A549 (cell line): ENCODE data around the gene CHSY3. TPM values are rescaled to one million over a fixed set of nuclear protein-coding genes. Genes with fewer than 3 reads are reported as not detected.

Experiments
- ATAC-seq, 2 experiments: fragments of 200-7000 bp in 1 of 2; fragments of >200 bp in 1 of 2; cut with Nextera tagmentation in 1 of 2; cut with Tn5 transposase in 1 of 2; 3 replicates each; pipeline versions ENCODE4 v1.8.0 to v1.9.1; 2018 to 2020; ENCODE audit warnings: mild to moderate bottlenecking in 1 of 2, moderate library complexity in 1 of 2
- CTCF ChIA-PET: fragments of 300-600 bp; sonication (Branson Sonifier 250); formaldehyde crosslinking; extraction: SDS; loops from one replicate; lab custom pipeline; 2021; ENCODE audit warnings: antibody characterized with exemption, inconsistent platforms; lab: Yijun Ruan, JAX
- POLR2A ChIA-PET: fragments of 350-600 bp; formaldehyde crosslinking; extraction: SDS; loops from one replicate; lab custom pipeline; 2021; ENCODE audit warnings: antibody characterized with exemption, inconsistent platforms; lab: Yijun Ruan, JAX
- DNase-seq, 2 experiments: peaks; one replicate each; pipeline versions ENCODE4 v3.0.0 to v3.0.0-alpha.2; 2011 to 2016; ENCODE audit warnings: low read depth in 1 of 2, low spot score in 1 of 2
- FAIRE-seq: peaks from 2 replicates; lab custom pipeline; 2011; peaks lifted over from hg19 to GRCh38; lab: Jason Lieb, UNC
- H3K27ac ChIP-seq, 2 experiments: fragments of >200 bp; sonication (Bioruptor Twin); formaldehyde crosslinking; 3 replicates each; pipeline ENCODE4 v1.5.1; 2016 to 2017
- H3K4me1 ChIP-seq: fragments of >200 bp; sonication (Bioruptor Twin); formaldehyde crosslinking; 3 replicates; pipeline ENCODE4 v1.6.1; 2016
- H3K4me2 ChIP-seq: fragments of >200 bp; sonication (Bioruptor Twin); formaldehyde crosslinking; 3 replicates; pipeline ENCODE4 v1.6.1; 2016
- H3K4me3 ChIP-seq: fragments of >200 bp; sonication (Bioruptor Twin); formaldehyde crosslinking; 3 replicates; pipeline ENCODE4 v1.5.1; 2016
- H3K9me3 ChIP-seq: fragments of >200 bp; sonication (Bioruptor Twin); formaldehyde crosslinking; 3 replicates; pipeline ENCODE4 v1.6.1; 2016
- CTCF ChIP-seq: fragments of >200 bp; sonication (Bioruptor Twin); formaldehyde crosslinking; IDR thresholded peaks from 3 replicates; pipeline ENCODE4 v1.5.1; 2016
- EP300 ChIP-seq, 2 experiments: fragments of >200 bp; sonication (Bioruptor Twin); formaldehyde crosslinking; IDR thresholded peaks; 2 replicates in 1 of 2; 3 replicates in 1 of 2; pipeline ENCODE4 v1.6.1; 2016 to 2017
- ESRRA ChIP-seq: fragments of 150-350 bp; IDR thresholded peaks from 2 replicates; pipeline ENCODE4 v1.6.1; 2014; ENCODE audit warnings: mild to moderate bottlenecking, low read length, borderline replicate concordance
- KDM1A ChIP-seq: fragments of 200-600 bp; sonication (generic); IDR thresholded peaks from 2 replicates; pipeline ENCODE4 v1.6.1; 2016; ENCODE audit warnings: low read depth, mild to moderate bottlenecking
- MAFK ChIP-seq: fragments of 450-650 bp; IDR thresholded peaks from 2 replicates; pipeline ENCODE4 v1.6.1; 2014; ENCODE audit not compliant: partially characterized antibody
- MAX ChIP-seq: IDR thresholded peaks from 2 replicates; pipeline ENCODE4 v1.6.1; 2012
- NFE2L2 ChIP-seq: fragments of 150-350 bp; conservative IDR thresholded peaks from 2 replicates; pipeline ENCODE4 v1.6.1; 2014; ENCODE audit warnings: low read length
- PHF8 ChIP-seq: fragments of 200-600 bp; sonication (generic); IDR thresholded peaks from 2 replicates; pipeline ENCODE4 v1.6.1; 2016; ENCODE audit warnings: low read depth, mild to moderate bottlenecking, antibody characterized with exemption, moderate library complexity, borderline replicate concordance
- REST ChIP-seq: fragments of 200-600 bp; sonication (generic); IDR thresholded peaks from 2 replicates; pipeline ENCODE4 v1.6.1; 2016; ENCODE audit warnings: antibody characterized with exemption, mild to moderate bottlenecking, moderate library complexity
- RFX5 ChIP-seq: fragments of 450-650 bp; IDR thresholded peaks from 2 replicates; pipeline ENCODE4 v1.7.1; 2014; ENCODE audit warnings: antibody characterized with exemption, mild to moderate bottlenecking, moderate library complexity
- RNF2 ChIP-seq: fragments of 200-600 bp; sonication (generic); IDR thresholded peaks from 2 replicates; pipeline ENCODE4 v1.6.1; 2016; ENCODE audit warnings: low read depth, mild to moderate bottlenecking, antibody characterized with exemption, moderate library complexity, borderline replicate concordance
- TFCP2L1 ChIP-seq: fragments of 250-450 bp; sonication (Bioruptor Pico); IDR thresholded peaks from 2 replicates; pipeline ENCODE4 v1.5.0; 2021; ENCODE audit warnings: mild to moderate bottlenecking
- TP53 ChIP-seq: fragments of 250-450 bp; sonication (Bioruptor Pico); IDR thresholded peaks from 2 replicates; pipeline ENCODE4 v1.5.0; 2021; ENCODE audit warnings: mild to moderate bottlenecking, moderate library complexity
- ZNF302 ChIP-seq: fragments of 250-450 bp; sonication (Bioruptor Pico); IDR thresholded peaks from 2 replicates; pipeline ENCODE4 v1.9.0; 2021; ENCODE audit warnings: inconsistent platforms, mild to moderate bottlenecking, moderate library complexity
- WGBS: methylation state at CpG from one replicate; pipeline ENCODE4 v1.1.6; 2017; ENCODE audit errors: missing lambda C conversion rate; 5-methylcytosine and 5-hydroxymethylcytosine counted together
- polyA plus RNA-seq, 4 experiments: library from polyadenylated mRNA; depleted of rRNA in 3 of 4; stranded (reverse); fragments of >200 nt; fragmentation: RNase III in 1 of 4; extraction: RNeasy Plus Mini Kit Qiagen cat#74134 plus additional on column Dnase treatment in 1 of 4; gene quantifications; 2 replicates in 3 of 4; 3 replicates in 1 of 4; pipeline ENCODE4 v1.2.3, GENCODE V29; 2011 to 2017

Gene CHSY3
- polyA plus RNA-seq, 2 of the 4 experiments (the other 2 are of a cell fraction): 0.06 to 0.12 TPM

GRCh38 chr5:129903466-129904101, 681 bp upstream of the CHSY3 start:
- peak overlapping the region; percentile 49 to 79; a peak in 5 of 6 replicates for H3K27ac ChIP-seq
- 12% methylated on average over 29 of the region's 29 CpGs for WGBS
- ATAC-seq (peak; percentile 8 to 37; a peak in 3 of 6 replicates), DNase-seq (peak in 1 of 2 experiments; percentile 4)
- POLR2A ChIA-PET: no interaction called here
- 0 out of 2 replicates have a peak, but pooled peaks have one; percentile 49 for TF ChIP-seq RNF2
- 0 out of 2 replicates have a peak, but pooled peaks have one; percentile 15 for TF ChIP-seq PHF8
- no peak for TF ChIP-seq RFX5
- TF ChIP-seq, all 56 proteins: peak for 2
- CTCF ChIA-PET: interaction anchor here (1.0 kb wide), 1 partner anchor 1204 kb away, joined by 3 read pairs; no protein-coding TSS in a partner anchor
- H3K4me1 ChIP-seq: peaks cover 12% of the 10 kb centered on the region
- peak overlapping the region; percentile 72 for H3K4me3 ChIP-seq
- H3K4me2 ChIP-seq: peak overlapping the region; percentile 100
- H3K9me3 ChIP-seq: no peaks in the 10 kb centered on the region
- FAIRE-seq: no peak

GRCh38 chr5:129904667-129905472, 605 bp downstream of the CHSY3 start:
- WGBS: 2% methylated on average over 10 of the region's 105 CpGs
- POLR2A ChIA-PET: no interaction called here
- ATAC-seq (peak; percentile 50 to 65), FAIRE-seq (no peak), DNase-seq (peak in 1 of 2 experiments; percentile 5)
- Histone ChIP-seq H3K9me3 (no peaks in the 10 kb centered on the region), H3K27ac (peak overlapping the region in 1 of 2 experiments; percentile 79; a peak in 4 of 6 replicates), H3K4me1 (peaks cover 12% of the 10 kb centered on the region), H3K4me2 (peak overlapping the region; percentile 100), H3K4me3 (peak overlapping the region; percentile 72)
- CTCF ChIA-PET: interaction anchor here (0.9 kb wide), 1 partner anchor 11 kb away, joined by 4 read pairs; no protein-coding TSS in a partner anchor
- TF ChIP-seq NFE2L2 (no peak), EP300 (IDR thresholded peaks at IDR 0.05) (no peak), MAFK (no peak), MAX (peak; percentile 52; the same call in 1 of the 2 replicates), CTCF (no peak), PHF8 (no peak)

- peak overlapping the region; percentile 100 for H3K4me2 ChIP-seq
- H3K27ac ChIP-seq: no peak overlapping the region
- FAIRE-seq (no peak), DNase-seq (peak in 1 of 2 experiments; percentile 6), ATAC-seq (peak in 1 of 2 experiments; percentile 15; a peak in 3 of 6 replicates)
- no peaks in the 10 kb centered on the region for H3K9me3 ChIP-seq
- H3K4me1 ChIP-seq: peaks cover 12% of the 10 kb centered on the region
- TF ChIP-seq KDM1A: no peak
- no peak for TF ChIP-seq ESRRA
- no peak for TF ChIP-seq TP53 (CRISPR knock-in tag)
- TF ChIP-seq ZNF302 (CRISPR knock-in tag): no peak
- no peak for TF ChIP-seq REST
- no peak for TF ChIP-seq TFCP2L1 (CRISPR knock-in tag)
- no peak for TF ChIP-seq PHF8
- peak overlapping the region; percentile 72 for H3K4me3 ChIP-seq
- ChIA-PET POLR2A (no interaction called here), CTCF (no interaction called here)
- 19% methylated on average over 29 of the region's 37 CpGs for WGBS
These were observed 1.4 kb downstream of the CHSY3 start for GRCh38 chr5:129905473-129906176.
